Measurements from ENCODE around the gene RPS8. TPM values are rescaled to one million over a fixed set of nuclear protein-coding genes. Genes with fewer than 3 reads are reported as not detected.
"Not testable (repeated sequence)": the region's sequence is repeated elsewhere in the genome, so short reads cannot be mapped to it uniquely, and the experiment has no call there.

Gene RPS8
- total and polyA plus RNA-seq, 7 experiments from 2014 or later = 954 to 3,409 (median 2,318) TPM

- H3K4me1 ChIP-seq (ENCODE audit: control insufficient read depth in 2 of 2, insufficient read depth in 2 of 2, low read length in 2 of 2); H3K27me3 ChIP-seq (ENCODE audit: control insufficient read depth in 2 of 2, insufficient read depth in 2 of 2, low read length in 2 of 2); ATAC-seq; H3K27me3 Mint-ChIP-seq; H3K36me3 Mint-ChIP-seq; CTCF ChIA-PET; H3K9me3 ChIP-seq (ENCODE audit: control insufficient read depth in 2 of 3, low read length in 3 of 3); H3K36me3 ChIP-seq (ENCODE audit: control insufficient read depth in 2 of 3, insufficient read depth in 3 of 3, low read length in 3 of 3); DNase-seq; H3K9me3 Mint-ChIP-seq: not testable (repeated sequence)
- Mint-ChIP-seq H3K27ac (peak overlapping the region; percentile 86 to 97 (median 95)), H3K4me1 (peaks cover 9 to 34% (median 19%) of the 10 kb centered on the region in 7 donors), H3K4me3 (peak overlapping the region; percentile 84 to 99 (median 94))
- intact Hi-C loops (cut with micrococcal nuclease) = loop anchor here (1.0 to 5.0 kb wide), 15 partner anchors 8 to 948 kb away; partner anchors contain the start of genes MUTYH (in 2 of the 2), RNU5D-1 (in 2 of the 2), RPS8 (in 2 of the 2) and TOE1 (in 2 of the 2)
- Histone ChIP-seq H3K4me3 (ENCODE audit: low read length) (peak overlapping the region; percentile 79), H3K27ac (ENCODE audit: low read depth, low read length) (peak overlapping the region; percentile 84)
- POLR2A ChIA-PET = interaction anchor here (0.6 to 1.6 kb wide), 6 partner anchors 17 to 1145 kb away, joined by 3 to 6 read pairs (median 4); partner anchors contain the start of gene PRDX1
These were observed 36.4 kb upstream of the RPS8 start for GRCh38 chr1:44738953-44739306.

- peaks cover 5 to 7% of the 10 kb centered on the region in 2 donors for H3K4me1 ChIP-seq (ENCODE audit: control insufficient read depth in 2 of 2, insufficient read depth in 2 of 2, low read length in 2 of 2)
- Mint-ChIP-seq H3K9me3 (no peaks in the 10 kb centered on the region), H3K36me3 (peaks cover 0 to 6% (median 0%) of the 10 kb centered on the region in 5 donors), H3K4me1 (peaks cover 9 to 39% (median 19%) of the 10 kb centered on the region in 7 donors), H3K27ac (peak within 1 kb of the TSS; percentile 86 to 97 (median 95)), H3K27me3 (no peaks in the 10 kb centered on the region), H3K4me3 (peak within 1 kb of the TSS; percentile 84 to 99 (median 94))
- H3K27ac ChIP-seq (ENCODE audit: low read depth, low read length) = peak within 1 kb of the TSS; percentile 84
- POLR2A ChIA-PET = interaction anchor here (0.6 to 1.6 kb wide), 7 partner anchors 18 to 1144 kb away, joined by 3 to 6 read pairs (median 4); partner anchors contain the start of genes PRDX1 and RPS8
- H3K4me3 ChIP-seq (ENCODE audit: low read length) = peak within 1 kb of the TSS; percentile 79
- intact Hi-C loops (cut with micrococcal nuclease) = loop anchor here (1.0 to 5.0 kb wide), 15 partner anchors 8 to 948 kb away; partner anchors contain the start of genes MUTYH (in 2 of the 2), RNU5D-1 (in 2 of the 2), RPS8 (in 2 of the 2) and TOE1 (in 2 of the 2)
- H3K9me3 ChIP-seq (ENCODE audit: control insufficient read depth in 2 of 3, low read length in 3 of 3) = no peaks in the 10 kb centered on the region
- ATAC-seq = peak; percentile 100
- CTCF ChIA-PET = no interaction called here
- no peaks in the 10 kb centered on the region for H3K36me3 ChIP-seq (ENCODE audit: control insufficient read depth in 2 of 3, insufficient read depth in 3 of 3, low read length in 3 of 3)
- no peaks in the 10 kb centered on the region for H3K27me3 ChIP-seq (ENCODE audit: control insufficient read depth in 2 of 2, insufficient read depth in 2 of 2, low read length in 2 of 2)
- peak; percentile 87 to 96 (median 94) for DNase-seq
These were observed 35.8 kb upstream of the RPS8 start, which contains the start of gene KIF2C for GRCh38 chr1:44739307-44740178. KIF2C (plus strand) TSS chr1:44739837; CDS start chr1:44739933, 96 bp downstream.

GRCh38 chr1:44740179-44740617 is 35.1 kb upstream of the RPS8 start:
- ATAC-seq = no peak
- no peaks in the 10 kb centered on the region for H3K36me3 ChIP-seq (ENCODE audit: control insufficient read depth in 2 of 3, insufficient read depth in 3 of 3, low read length in 3 of 3)

GRCh38 chr1:44743211-44743610 is 32.1 kb upstream of the RPS8 start:
- no peaks in the 10 kb centered on the region for H3K36me3 ChIP-seq (ENCODE audit: control insufficient read depth in 2 of 3, insufficient read depth in 3 of 3, low read length in 3 of 3)
- peaks cover 7 to 49% (median 22%) of the 10 kb centered on the region in 7 donors for H3K4me1 Mint-ChIP-seq
- no peaks in the 10 kb centered on the region for H3K9me3 Mint-ChIP-seq
- H3K27ac ChIP-seq (ENCODE audit: low read depth, low read length) = no peak overlapping the region
- H3K27ac Mint-ChIP-seq = peak overlapping the region in 1 of 9 donors; percentile 44
- no peaks in the 10 kb centered on the region for H3K27me3 Mint-ChIP-seq
- intact Hi-C loops (cut with micrococcal nuclease) = no loop called here
- no peak overlapping the region for H3K4me3 ChIP-seq (ENCODE audit: low read length)
- ChIA-PET POLR2A (interaction anchor here (0.7 to 1.8 kb wide), 3 partner anchors 10 to 32 kb away, joined by 4 to 5 read pairs (median 4); partner anchors contain the start of gene RPS8), CTCF (interaction anchor here (1.0 to 2.8 kb wide), 2 partner anchors 12 to 42 kb away, joined by 4 to 9 read pairs; partner anchors contain the start of gene RNU5D-1)
- no peak for ATAC-seq
- H3K9me3 ChIP-seq (ENCODE audit: control insufficient read depth in 2 of 3, low read length in 3 of 3) = no peaks in the 10 kb centered on the region
- no peaks in the 10 kb centered on the region for H3K27me3 ChIP-seq (ENCODE audit: control insufficient read depth in 2 of 2, insufficient read depth in 2 of 2, low read length in 2 of 2)
- H3K36me3 Mint-ChIP-seq = peaks cover 0 to 14% (median 0%) of the 10 kb centered on the region in 5 donors
- H3K4me1 ChIP-seq (ENCODE audit: control insufficient read depth in 2 of 2, insufficient read depth in 2 of 2, low read length in 2 of 2) = peaks cover 5 to 7% of the 10 kb centered on the region in 2 donors
- DNase-seq = no peak
- peak overlapping the region in 1 of 10 donors; percentile 33 for H3K4me3 Mint-ChIP-seq

More at GRCh38 chr1:44740179-44740617, 35.1 kb upstream of the RPS8 start:
- peak overlapping the region; percentile 84 for H3K27ac ChIP-seq (ENCODE audit: low read depth, low read length)
- peak overlapping the region in 5 of 9 donors; percentile 86 to 96 (median 95) for H3K27ac Mint-ChIP-seq
- peak overlapping the region; percentile 79 for H3K4me3 ChIP-seq (ENCODE audit: low read length)
- peaks cover 5 to 7% of the 10 kb centered on the region in 2 donors for H3K4me1 ChIP-seq (ENCODE audit: control insufficient read depth in 2 of 2, insufficient read depth in 2 of 2, low read length in 2 of 2)
- peak overlapping the region; percentile 84 to 99 (median 94) for H3K4me3 Mint-ChIP-seq
- CTCF ChIA-PET = no interaction called here
- DNase-seq = no peak
- H3K9me3 Mint-ChIP-seq = no peaks in the 10 kb centered on the region
- POLR2A ChIA-PET = interaction anchor here (0.7 to 1.5 kb wide), 5 partner anchors 8 to 689 kb away, joined by 3 to 7 read pairs (median 4); partner anchors contain the start of gene RPS8
- no peaks in the 10 kb centered on the region for H3K9me3 ChIP-seq (ENCODE audit: control insufficient read depth in 2 of 3, low read length in 3 of 3)
- H3K4me1 Mint-ChIP-seq = peaks cover 9 to 42% (median 19%) of the 10 kb centered on the region in 7 donors
- peaks cover 0 to 6% (median 0%) of the 10 kb centered on the region in 5 donors for H3K36me3 Mint-ChIP-seq
- no peaks in the 10 kb centered on the region for H3K27me3 ChIP-seq (ENCODE audit: control insufficient read depth in 2 of 2, insufficient read depth in 2 of 2, low read length in 2 of 2)
- intact Hi-C loops (cut with micrococcal nuclease) = no loop called here
- no peaks in the 10 kb centered on the region for H3K27me3 Mint-ChIP-seq

GRCh38 chr1:44747878-44748277 is 27.5 kb upstream of the RPS8 start:
- Mint-ChIP-seq H3K27ac (peak overlapping the region in 1 of 9 donors; percentile 51), H3K4me1 (peaks cover 0 to 25% (median 0%) of the 10 kb centered on the region in 7 donors), H3K36me3 (peaks cover 0 to 20% (median 0%) of the 10 kb centered on the region in 5 donors), H3K27me3 (no peaks in the 10 kb centered on the region), H3K9me3 (no peaks in the 10 kb centered on the region), H3K4me3 (no peak overlapping the region)
- DNase-seq (no peak), ATAC-seq (no peak)
- Histone ChIP-seq H3K36me3 (ENCODE audit: control insufficient read depth in 2 of 3, insufficient read depth in 3 of 3, low read length in 3 of 3) (no peaks in the 10 kb centered on the region), H3K27ac (ENCODE audit: low read depth, low read length) (no peak overlapping the region), H3K4me1 (ENCODE audit: control insufficient read depth in 2 of 2, insufficient read depth in 2 of 2, low read length in 2 of 2) (no peaks in the 10 kb centered on the region), H3K27me3 (ENCODE audit: control insufficient read depth in 2 of 2, insufficient read depth in 2 of 2, low read length in 2 of 2) (no peaks in the 10 kb centered on the region), H3K4me3 (ENCODE audit: low read length) (no peak overlapping the region), H3K9me3 (ENCODE audit: control insufficient read depth in 2 of 3, low read length in 3 of 3) (no peaks in the 10 kb centered on the region)
- intact Hi-C loops (cut with micrococcal nuclease) = no loop called here
- POLR2A ChIA-PET = interaction anchor here (0.9 to 2.0 kb wide), 3 partner anchors 26 to 65 kb away, joined by 3 to 7 read pairs (median 3); partner anchors contain the start of gene RPS8
- CTCF ChIA-PET = interaction anchor here (0.7 to 1.0 kb wide), 3 partner anchors 17 to 162 kb away, joined by 3 read pairs; partner anchors contain the start of gene RNU5D-1

- H3K9me3 ChIP-seq (ENCODE audit: control insufficient read depth in 2 of 3, low read length in 3 of 3) = no peaks in the 10 kb centered on the region
- peak overlapping the region in 2 of 9 donors; percentile 42 to 49 for H3K27ac Mint-ChIP-seq
- no peaks in the 10 kb centered on the region for H3K27me3 ChIP-seq (ENCODE audit: control insufficient read depth in 2 of 2, insufficient read depth in 2 of 2, low read length in 2 of 2)
- POLR2A ChIA-PET = no interaction called here
- H3K4me1 Mint-ChIP-seq = peaks cover 0 to 12% (median 5%) of the 10 kb centered on the region in 7 donors
- CTCF ChIA-PET = interaction anchor here (0.7 kb wide), 1 partner anchor 1452 kb away, joined by 3 read pairs; no protein-coding TSS in a partner anchor
- H3K27ac ChIP-seq (ENCODE audit: low read depth, low read length) = no peak overlapping the region
- H3K36me3 ChIP-seq (ENCODE audit: control insufficient read depth in 2 of 3, insufficient read depth in 3 of 3, low read length in 3 of 3) = no peaks in the 10 kb centered on the region
- no peaks in the 10 kb centered on the region for H3K4me1 ChIP-seq (ENCODE audit: control insufficient read depth in 2 of 2, insufficient read depth in 2 of 2, low read length in 2 of 2)
- H3K4me3 Mint-ChIP-seq = no peak overlapping the region
- H3K9me3 Mint-ChIP-seq = no peaks in the 10 kb centered on the region
- ATAC-seq = no peak
- H3K27me3 Mint-ChIP-seq = no peaks in the 10 kb centered on the region
- peaks cover 0 to 36% (median 0%) of the 10 kb centered on the region in 5 donors for H3K36me3 Mint-ChIP-seq
- no peak for DNase-seq
- intact Hi-C loops (cut with micrococcal nuclease) = no loop called here
- no peak overlapping the region for H3K4me3 ChIP-seq (ENCODE audit: low read length)
These were observed 17.9 kb upstream of the RPS8 start for GRCh38 chr1:44757420-44757819.

Data from naive thymus-derived CD4-positive, alpha-beta T cell (primary cell).